MM.1S (cell line): ENCODE data around the gene DGKI.

ENCODE experiments used
- EZH2 ChIP-seq: fragments of 300-600 bp; sonication (generic); optimal IDR thresholded peaks from 2 replicates; pipeline ENCODE3; 2017; ENCODE audit warnings: low read depth, mild to moderate bottlenecking, antibody characterized with exemption, low read length, mixed read lengths
- TF ChIP-seq, protein P1 (sequence below): fragments of 300-600 bp; sonication (generic); IDR thresholded peaks from 2 replicates; pipeline ENCODE4 v1.5.1; 2016; ENCODE audit warnings: antibody characterized with exemption, low read length, mixed read lengths

DNA sequence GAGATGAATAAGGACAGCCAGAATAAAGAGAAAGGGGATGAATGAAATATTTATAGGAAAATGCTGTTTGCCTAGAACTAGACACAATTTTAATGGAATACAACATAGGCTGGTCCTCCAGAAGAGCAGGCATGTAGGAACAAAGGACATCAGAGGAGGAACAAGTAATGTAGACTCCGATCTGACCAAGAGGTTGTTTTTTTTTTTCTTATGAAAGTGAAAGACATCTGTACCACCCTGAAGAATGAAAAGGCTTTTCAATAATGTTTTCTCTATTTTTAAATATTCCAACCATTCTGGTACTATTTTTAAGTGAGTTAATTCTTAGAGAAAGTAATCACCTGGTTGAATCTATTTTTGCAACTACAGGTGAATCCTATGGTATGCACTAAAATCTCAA, 366.4 kb downstream of the DGKI start:
- TF ChIP-seq, protein P1, sequence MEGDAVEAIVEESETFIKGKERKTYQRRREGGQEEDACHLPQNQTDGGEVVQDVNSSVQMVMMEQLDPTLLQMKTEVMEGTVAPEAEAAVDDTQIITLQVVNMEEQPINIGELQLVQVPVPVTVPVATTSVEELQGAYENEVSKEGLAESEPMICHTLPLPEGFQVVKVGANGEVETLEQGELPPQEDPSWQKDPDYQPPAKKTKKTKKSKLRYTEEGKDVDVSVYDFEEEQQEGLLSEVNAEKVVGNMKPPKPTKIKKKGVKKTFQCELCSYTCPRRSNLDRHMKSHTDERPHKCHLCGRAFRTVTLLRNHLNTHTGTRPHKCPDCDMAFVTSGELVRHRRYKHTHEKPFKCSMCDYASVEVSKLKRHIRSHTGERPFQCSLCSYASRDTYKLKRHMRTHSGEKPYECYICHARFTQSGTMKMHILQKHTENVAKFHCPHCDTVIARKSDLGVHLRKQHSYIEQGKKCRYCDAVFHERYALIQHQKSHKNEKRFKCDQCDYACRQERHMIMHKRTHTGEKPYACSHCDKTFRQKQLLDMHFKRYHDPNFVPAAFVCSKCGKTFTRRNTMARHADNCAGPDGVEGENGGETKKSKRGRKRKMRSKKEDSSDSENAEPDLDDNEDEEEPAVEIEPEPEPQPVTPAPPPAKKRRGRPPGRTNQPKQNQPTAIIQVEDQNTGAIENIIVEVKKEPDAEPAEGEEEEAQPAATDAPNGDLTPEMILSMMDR, result no peak
- TF ChIP-seq EZH2, result no peak
